Stimulated activated CD4-positive, alpha-beta T cell treated with anti-CD3 and anti-CD28 coated beads, TNF-alpha, amount 100 ng/mL, for 4 hours (primary cell): Measurements from ENCODE around the gene ANKRD13C.
"Not testable (repeated sequence)": the region's sequence is repeated elsewhere in the genome, so short reads cannot be mapped to it uniquely, and the experiment has no call there.

Experiments used
- DNase-seq, 3 experiments: peaks; one replicate each; pipeline ENCODE4 v3.0.0-alpha.2; 2020; ENCODE audit warnings: low read depth in 3 of 3

Gene ANKRD13C

GRCh38 chr1:70358921-70359564 is 4.5 kb upstream of the ANKRD13C start:
- DNase-seq: no peak

- no peak for DNase-seq
These were observed 1.4 kb upstream of the ANKRD13C start for GRCh38 chr1:70355920-70356319.

GRCh38 chr1:70355111-70355407 is 537 bp upstream of the ANKRD13C start:
- no peak for DNase-seq

GRCh38 chr1:70353601-70354331 is 756 bp downstream of the ANKRD13C start:
- no peak for DNase-seq

DNA sequence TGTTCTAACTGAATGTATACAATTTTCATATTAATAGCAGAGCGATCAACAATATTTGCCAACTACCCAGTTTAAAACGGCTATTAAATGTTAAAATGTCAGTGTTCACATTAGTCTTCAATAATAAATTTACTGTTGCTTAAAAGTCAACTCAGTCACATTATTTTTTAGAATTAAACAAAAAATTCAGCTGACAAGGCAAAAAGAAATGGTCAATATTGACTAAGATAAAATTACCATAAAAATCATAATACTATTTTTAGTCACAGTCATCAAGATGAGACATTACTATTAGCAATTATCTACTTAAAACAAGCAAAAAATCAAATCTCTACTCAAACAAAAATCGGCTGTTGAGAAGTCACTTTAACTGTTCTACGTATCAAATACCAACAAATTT is 1.5 kb downstream of the ANKRD13C start:
- DNase-seq: no peak

GRCh38 chr1:70349799-70350198 is 4.7 kb downstream of the ANKRD13C start:
- DNase-seq: not testable (repeated sequence)

GRCh38 chr1:70348399-70349165 is 5.9 kb downstream of the ANKRD13C start:
- DNase-seq: no peak

GRCh38 chr1:70339644-70340043 is 14.9 kb downstream of the ANKRD13C start:
- not testable (repeated sequence) for DNase-seq

- DNase-seq: no peak
These were observed 18.5 kb downstream of the ANKRD13C start for GRCh38 chr1:70336050-70336449.

DNA sequence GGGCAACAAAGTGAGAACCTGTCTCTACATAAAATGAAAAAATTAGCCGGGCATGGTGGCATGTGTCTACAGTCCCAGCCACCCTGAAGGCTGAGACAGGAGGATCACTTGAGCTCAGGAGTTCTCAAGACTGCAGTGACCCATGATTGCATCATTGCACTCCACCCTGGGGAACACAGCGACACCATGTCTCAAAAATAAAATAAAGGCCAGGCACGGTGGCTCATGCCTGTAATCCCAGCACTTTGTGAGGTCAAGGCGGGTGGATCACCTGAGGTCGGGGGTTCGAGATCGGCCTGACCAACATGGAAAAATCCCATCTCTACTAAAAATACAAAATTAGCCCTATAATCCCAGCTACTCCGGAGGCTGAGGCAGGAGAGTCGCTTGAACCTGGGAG is 20.1 kb downstream of the ANKRD13C start:
- DNase-seq: no peak

GRCh38 chr1:70333245-70333644 is 21.3 kb downstream of the ANKRD13C start:
- DNase-seq: no peak

DNA sequence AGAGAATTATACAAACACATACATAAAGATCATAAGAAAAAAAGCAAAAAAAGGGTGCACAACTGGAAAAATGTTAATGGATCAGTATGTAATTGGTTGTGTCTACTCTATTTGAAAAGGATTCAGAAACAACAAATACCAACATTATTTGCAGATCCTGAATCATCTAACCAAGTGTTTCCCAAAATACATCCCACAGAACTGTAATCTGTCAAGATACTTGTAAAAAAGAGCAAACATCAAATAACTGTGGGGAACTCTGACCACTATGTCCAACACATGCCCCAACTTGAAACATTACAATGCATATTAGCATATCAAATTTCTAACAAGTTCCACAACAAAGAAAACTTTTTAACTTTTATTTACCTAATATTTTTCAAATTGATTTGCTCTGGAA is 22.6 kb downstream of the ANKRD13C start:
- DNase-seq: no peak

- DNase-seq: no peak
These were observed 27.0 kb downstream of the ANKRD13C start for GRCh38 chr1:70327306-70328076.

DNA sequence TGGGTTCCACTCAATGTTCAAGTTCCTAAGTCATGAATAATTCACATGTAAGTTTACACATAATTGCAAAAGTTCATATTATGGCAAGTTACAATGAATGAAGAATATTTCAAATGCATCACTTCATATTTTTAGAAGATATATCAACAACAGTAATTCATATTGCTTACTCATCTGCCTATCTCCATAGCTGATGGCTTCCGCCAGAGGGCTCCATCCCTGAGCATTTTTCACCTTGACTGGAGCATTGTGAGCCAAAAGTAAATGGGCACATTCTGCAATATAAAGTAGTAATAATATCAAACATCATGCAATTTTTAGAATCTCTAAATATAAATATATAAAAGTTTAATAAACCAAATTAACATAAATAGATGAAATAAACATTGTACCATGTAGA is 29.8 kb downstream of the ANKRD13C start:
- no peak for DNase-seq

- no peak for DNase-seq
These were observed 34.8 kb downstream of the ANKRD13C start for GRCh38 chr1:70319750-70320149.

GRCh38 chr1:70318191-70318590 is 36.3 kb downstream of the ANKRD13C start:
- no peak for DNase-seq

- no peak for DNase-seq
These were observed 37.4 kb downstream of the ANKRD13C start for GRCh38 chr1:70317087-70317486.

- no peak for DNase-seq
These were observed 38.7 kb downstream of the ANKRD13C start for GRCh38 chr1:70315782-70316181.

DNA sequence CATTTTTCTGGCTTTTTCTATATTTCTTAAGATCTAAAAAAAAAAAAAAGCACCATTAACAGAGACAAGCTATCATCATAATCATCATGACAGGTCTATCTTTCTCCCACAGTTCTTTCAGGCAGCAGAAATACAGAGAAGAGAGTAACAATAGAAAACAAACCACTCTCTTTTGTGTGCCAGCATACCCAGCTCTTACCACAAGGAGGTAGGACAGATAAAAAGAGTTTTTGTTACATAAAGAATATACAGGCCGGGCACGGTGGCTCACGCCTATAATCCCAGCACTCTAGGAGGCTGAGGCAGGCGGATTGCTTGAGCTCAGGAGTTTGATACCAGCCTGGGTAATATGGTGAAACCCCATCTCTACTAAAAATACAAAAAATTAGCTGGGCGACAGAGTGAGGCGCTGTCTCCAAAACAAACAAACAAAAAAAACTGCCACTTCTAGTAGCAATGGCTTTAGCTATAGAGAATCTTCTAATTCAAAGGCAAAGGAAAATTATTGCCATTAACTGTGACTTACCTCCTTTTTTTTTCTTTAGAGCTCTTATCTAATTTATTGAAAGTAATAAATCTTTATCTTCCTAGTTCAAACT is 39.7 kb downstream of the ANKRD13C start:
- DNase-seq: no peak

- no peak for DNase-seq
These were observed 43.2 kb downstream of the ANKRD13C start for GRCh38 chr1:70311369-70311768.

GRCh38 chr1:70299472-70299871 is 55.0 kb downstream of the ANKRD13C start:
- no peak for DNase-seq

- no peak for DNase-seq
These were observed 58.8 kb downstream of the ANKRD13C start for GRCh38 chr1:70295749-70296148.
